ENCODE data around the gene FSD2.
A peak's percentile ranks its signal among the peaks of the same experiment; 100 is the strongest.
"Not testable (repeated sequence)": the region's sequence is repeated elsewhere in the genome, so short reads cannot be mapped to it uniquely, and the experiment has no call there.

FSD2 gene

GRCh38 chr15:82798104-82798503 lies 7.8 kb downstream of the FSD2 start:
- no peak for DNase-seq (ENCODE audit: low read depth)

GRCh38 chr15:82793737-82794136 lies 12.1 kb downstream of the FSD2 start:
- no peak for DNase-seq (ENCODE audit: low read depth)

GRCh38 chr15:82792068-82792467 lies 13.8 kb downstream of the FSD2 start:
- no peak for DNase-seq (ENCODE audit: low read depth)

- no peak for DNase-seq (ENCODE audit: low read depth)
Measured at GRCh38 chr15:82790321-82790720, 15.5 kb downstream of the FSD2 start.

- DNase-seq (ENCODE audit: low read depth), result no peak
Measured at GRCh38 chr15:82789491-82789890, 16.4 kb downstream of the FSD2 start.

- DNase-seq (ENCODE audit: low read depth), result no peak
Measured at GRCh38 chr15:82788496-82788895, 17.4 kb downstream of the FSD2 start.

GRCh38 chr15:82781349-82781748 lies 24.5 kb downstream of the FSD2 start:
- no peak for DNase-seq (ENCODE audit: low read depth)

GRCh38 chr15:82778755-82779154 lies 27.1 kb downstream of the FSD2 start:
- DNase-seq (ENCODE audit: low read depth), result no peak

- DNase-seq (ENCODE audit: low read depth), result no peak
Measured at GRCh38 chr15:82774496-82774895, 31.4 kb downstream of the FSD2 start.

GRCh38 chr15:82771789-82772607 lies 33.9 kb downstream of the FSD2 start:
- no peak for DNase-seq (ENCODE audit: low read depth)

- DNase-seq (ENCODE audit: low read depth), result no peak
Measured at GRCh38 chr15:82768414-82769054, 37.3 kb downstream of the FSD2 start.

GRCh38 chr15:82767163-82767829 lies 38.6 kb downstream of the FSD2 start:
- DNase-seq (ENCODE audit: low read depth), result no peak

GRCh38 chr15:82766201-82766600 lies 39.7 kb downstream of the FSD2 start:
- DNase-seq (ENCODE audit: low read depth), result not testable (repeated sequence)

GRCh38 chr15:82764740-82765139 lies 41.1 kb downstream of the FSD2 start:
- no peak for DNase-seq (ENCODE audit: low read depth)

GRCh38 chr15:82764117-82764490 lies 41.8 kb downstream of the FSD2 start:
- DNase-seq (ENCODE audit: low read depth), result no peak

GRCh38 chr15:82763361-82764116 lies 42.3 kb downstream of the FSD2 start:
- no peak for DNase-seq (ENCODE audit: low read depth)

GRCh38 chr15:82751308-82751707 lies 54.6 kb downstream of the FSD2 start:
- DNase-seq (ENCODE audit: low read depth), result no peak

- no peak for DNase-seq (ENCODE audit: low read depth)
Measured at GRCh38 chr15:82750831-82751180, 55.1 kb downstream of the FSD2 start.

- peak; percentile 83 for DNase-seq (ENCODE audit: low read depth)
Measured at GRCh38 chr15:82749951-82750830, 55.7 kb downstream of the FSD2 start.

- DNase-seq (ENCODE audit: low read depth), result no peak
Measured at GRCh38 chr15:82748315-82748714, 57.6 kb downstream of the FSD2 start.

GRCh38 chr15:82743810-82744209 lies 62.1 kb downstream of the FSD2 start:
- no peak for DNase-seq (ENCODE audit: low read depth)
